GM12878 (cell line): ENCODE measurements around the gene GALNTL6. TPM values are rescaled to one million over a fixed set of nuclear protein-coding genes. Genes with fewer than 3 reads are reported as not detected.

Experiments used
- ATAC-seq: fragments of 200-7000 bp; cut with Tn5 transposase; 3 replicates; pipeline ENCODE4 v1.9.1; 2020; ENCODE audit warnings: mild to moderate bottlenecking, moderate library complexity
- BruUV-seq: library from RNA; stranded (reverse); fragments of 400-500 nt; replicated peaks from 2 replicates; lab custom pipeline; 2021; lab: Mats Ljungman, UMichigan
- CTCF ChIA-PET: fragments of 300-600 bp; sonication (Branson Sonifier 250); formaldehyde crosslinking; extraction: SDS; loops from one replicate; lab custom pipeline; 2021; ENCODE audit warnings: inconsistent platforms; lab: Yijun Ruan, JAX
- POLR2A ChIA-PET: fragments of 350-600 bp; formaldehyde crosslinking; extraction: SDS; loops from one replicate; lab custom pipeline; 2021; ENCODE audit warnings: inconsistent platforms; lab: Charles Lee
- RAD21 ChIA-PET: fragments of 300-600 bp; sonication (Branson Sonifier 250); formaldehyde crosslinking; loops from one replicate; lab custom pipeline; 2023; ENCODE audit warnings: antibody characterized with exemption; ENCODE audit not compliant: unreplicated experiment; lab: Charles Lee
- SMC1A ChIA-PET: fragments of 300-600 bp; sonication (Branson Sonifier 250); formaldehyde crosslinking; loops from one replicate; lab custom pipeline; 2023; ENCODE audit not compliant: unreplicated experiment, uncharacterized antibody; lab: Charles Lee
- DNase-seq: peaks from one replicate; pipeline ENCODE4 v3.0.0-alpha.2; 2011; ENCODE audit warnings: low read depth, low spot score
- FAIRE-seq: peaks from 3 replicates; lab custom pipeline; 2011; peaks lifted over from hg19 to GRCh38; lab: Jason Lieb, UNC
- H2AFZ ChIP-seq: 2 replicates; pipeline ENCODE4 v1.6.0; 2011; ENCODE audit warnings: low read depth, low read length, control low read depth; ENCODE audit not compliant: control insufficient read depth
- H3K27ac ChIP-seq: 2 replicates; pipeline ENCODE4 v1.5.1; 2011; ENCODE audit warnings: control low read depth; ENCODE audit not compliant: control insufficient read depth, insufficient read depth
- H3K27me3 ChIP-seq, 2 experiments: replicated peaks in 1 of 2; 2 replicates each; pipeline versions ENCODE4 v1.6.0 to v1.6.1; 2011; ENCODE audit warnings: low read length in 1 of 2; ENCODE audit not compliant: control insufficient read depth in 2 of 2, insufficient read depth in 2 of 2
- H3K36me3 ChIP-seq, 2 experiments: 2 replicates each; pipeline ENCODE4 v1.5.1; 2011; ENCODE audit warnings: low read length in 1 of 2; ENCODE audit not compliant: control insufficient read depth in 2 of 2, insufficient read depth in 2 of 2
- H3K4me1 ChIP-seq: 2 replicates; pipeline ENCODE4 v1.6.1; 2011; ENCODE audit warnings: mild to moderate bottlenecking, low read length, moderate library complexity, mixed read lengths; ENCODE audit not compliant: control insufficient read depth, insufficient read depth
- H3K4me2 ChIP-seq: 2 replicates; pipeline ENCODE4 v1.6.0; 2011; ENCODE audit warnings: control low read depth; ENCODE audit not compliant: control insufficient read depth, insufficient read depth
- H3K4me3 ChIP-seq: fragments of 200-600 bp; sonication (generic); 2 replicates; pipeline ENCODE4 v1.5.1; 2016
- H3K79me2 ChIP-seq: 2 replicates; pipeline ENCODE4 v1.6.0; 2011; ENCODE audit warnings: low read length; ENCODE audit not compliant: control insufficient read depth, insufficient read depth
- H3K9ac ChIP-seq: 2 replicates; pipeline ENCODE4 v1.8.0; 2011; ENCODE audit warnings: low read length, control low read depth, mixed read lengths; ENCODE audit not compliant: control insufficient read depth, insufficient read depth
- H3K9me3 ChIP-seq: replicated peaks from 3 replicates; pipeline ENCODE4 v1.5.1; 2011; ENCODE audit warnings: mild to moderate bottlenecking, low read length; ENCODE audit not compliant: control insufficient read depth, insufficient read depth
- H4K20me1 ChIP-seq: 2 replicates; pipeline ENCODE4 v1.6.0; 2011; ENCODE audit not compliant: control insufficient read depth, insufficient read depth
- BMI1 ChIP-seq: fragments of 450-650 bp; IDR thresholded peaks from 2 replicates; pipeline ENCODE4 v1.6.1; 2016; ENCODE audit warnings: mild to moderate bottlenecking, moderate library complexity, borderline replicate concordance
- DPF2 ChIP-seq: fragments of 450-650 bp; IDR thresholded peaks from 2 replicates; pipeline ENCODE4 v1.6.1; 2017; ENCODE audit warnings: mild to moderate bottlenecking
- KAT2A ChIP-seq: conservative IDR thresholded peaks from 2 replicates; pipeline ENCODE4 v1.6.1; 2011; ENCODE audit warnings: low read depth, low read length; ENCODE audit not compliant: control insufficient read depth
- KDM1A ChIP-seq: fragments of 200-600 bp; sonication (generic); IDR thresholded peaks from 2 replicates; pipeline ENCODE4 v1.6.1; 2016; ENCODE audit warnings: borderline replicate concordance
- LARP7 ChIP-seq: fragments of 450-650 bp; IDR thresholded peaks from 2 replicates; pipeline ENCODE4 v1.6.1; 2017; ENCODE audit warnings: mild to moderate bottlenecking
- MEF2B ChIP-seq: fragments of 450-650 bp; IDR thresholded peaks from 2 replicates; pipeline ENCODE4 v1.6.1; 2018; ENCODE audit warnings: mild to moderate bottlenecking, moderate library complexity; ENCODE audit not compliant: partially characterized antibody, poor library complexity, severe bottlenecking
- SPI1 ChIP-seq: IDR thresholded peaks from 2 replicates; pipeline ENCODE4 v1.6.1; 2011; ENCODE audit warnings: low read depth, mild to moderate bottlenecking, low read length, moderate library complexity, borderline replicate concordance; ENCODE audit not compliant: insufficient read depth
- ZNF384 ChIP-seq: IDR thresholded peaks from 2 replicates; pipeline ENCODE4 v1.6.1; 2012; ENCODE audit warnings: low read depth, mild to moderate bottlenecking, low read length, improper control_type of control experiment, borderline replicate concordance
- ZZZ3 ChIP-seq: IDR thresholded peaks from 2 replicates; pipeline ENCODE4 v1.6.1; 2011; ENCODE audit warnings: low read depth; ENCODE audit not compliant: control insufficient read depth, insufficient read length
- WGBS: methylation state at CpG from one replicate; pipeline ENCODE4 v1.1.6; 2016; ENCODE audit warnings: low lambda C conversion rate; ENCODE audit not compliant: insufficient replicate concordance, insufficient coverage; ENCODE audit errors: missing lambda C conversion rate; 5-methylcytosine and 5-hydroxymethylcytosine counted together
- in situ Hi-C: fragments of 300-500 bp; cut with MboI; formaldehyde crosslinking; loops from 9 replicates; pipeline ENCODE4 v1.14.3; 2018; ENCODE audit warnings: mixed read lengths
- intact Hi-C: fragments of 100-400 bp; cut with micrococcal nuclease; formaldehyde crosslinking; loops from one replicate; pipeline ENCODE4 v1.14.2; 2022; ENCODE audit not compliant: unreplicated experiment
- polyA plus RNA-seq, 11 experiments: library from polyadenylated mRNA; depleted of rRNA in 4 of 11; unstranded in 6 of 11; stranded (reverse) in 5 of 11; fragments of >200 nt; fragmentation: Nextera tagmentation in 4 of 11; fragmentation: Illumina TruSeq in 1 of 11; extraction: Ambion mirVana in 4 of 11; extraction: Trizol in 1 of 11; gene quantifications; 1 replicate in 1 of 11; 2 replicates in 10 of 11; pipeline versions ENCODE4 v1.2.1 to v1.2.3, GENCODE V29; 2011 to 2016; ENCODE audit warnings: inconsistent platforms in 2 of 11, missing spikeins in 2 of 11, low read depth in 1 of 11
- total RNA-seq, 4 experiments: library from RNA; depleted of rRNA in 3 of 4; stranded (reverse); fragments of >200 nt in 3 of 4; fragmentation: Illumina TruSeq in 1 of 4; extraction: Trizol in 1 of 4; gene quantifications; 2 replicates each; pipeline versions ENCODE4 v1.2.1 to v1.2.3, GENCODE V29; 2013 to 2021
- TF ChIP-seq, protein P1 (sequence below): fragments of 450-650 bp; formaldehyde crosslinking; IDR thresholded peaks from 2 replicates; pipeline ENCODE4 v1.4.0; 2022; ENCODE audit warnings: mild to moderate bottlenecking, moderate library complexity
- TF ChIP-seq, protein P2 (sequence below): IDR thresholded peaks from 2 replicates; pipeline ENCODE4 v1.6.1; 2012; ENCODE audit warnings: low read depth, low read length, improper control_type of control experiment
- TF ChIP-seq, protein P3 (sequence below): IDR thresholded peaks from 2 replicates; pipeline ENCODE4 v1.6.1; 2011; ENCODE audit warnings: low read depth, mild to moderate bottlenecking, low read length, moderate library complexity, borderline replicate concordance; ENCODE audit errors: extremely low read depth

The GALNTL6 gene
- total and polyA plus RNA-seq, 10 of the 15 experiments (the other 5 are each of a cell fraction or from before 2014, with no cell fraction given) = 0.01 to 0.29 TPM; not detected in 8

DNA sequence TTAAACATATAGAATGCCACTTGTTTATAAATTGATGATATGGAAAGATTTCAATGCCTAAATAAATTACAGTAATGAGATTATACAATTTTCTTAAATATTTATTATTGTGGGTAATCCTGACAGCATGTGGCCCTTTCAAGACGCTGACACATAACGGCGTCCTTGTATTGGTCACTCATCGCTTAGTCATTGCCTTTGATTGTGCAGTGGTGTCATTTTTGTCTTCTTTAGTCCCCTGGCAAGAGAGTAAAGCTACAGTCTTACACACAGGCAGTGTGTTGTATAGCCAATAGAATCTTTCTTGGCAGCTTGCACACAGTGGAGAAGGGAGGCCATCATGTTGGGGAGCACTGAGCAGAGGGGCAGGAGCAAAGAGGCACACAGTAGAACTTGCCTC is 993.6 kb downstream of the GALNTL6 start:
- FAIRE-seq = no peak
- ChIA-PET CTCF (no interaction called here), SMC1A (no interaction called here), POLR2A (no interaction called here), RAD21 (no interaction called here)
- H3K4me1 ChIP-seq = no peaks in the 10 kb centered on the region
- no peaks in the 10 kb centered on the region for H4K20me1 ChIP-seq
- in situ Hi-C loops (no loop called here), intact Hi-C loops (no loop called here)
- 57% methylated on average over 4 of the region's 4 CpGs for WGBS
- 0 out of 4 replicates have a peak, but pooled peaks cover 0 to 3% of the 10 kb centered on the region in 2 experiments for H3K27me3 ChIP-seq
- no peak for ATAC-seq
- H3K79me2 ChIP-seq = no peaks in the 10 kb centered on the region
- H3K4me3 ChIP-seq = no peak overlapping the region
- no TSS peak for BruUV-seq
- H2AFZ ChIP-seq = no peak overlapping the region
- no peak overlapping the region for H3K27ac ChIP-seq
- H3K36me3 ChIP-seq = no peaks in the 10 kb centered on the region
- TF ChIP-seq MEF2B = no peak
- no peak for TF ChIP-seq DPF2
- H3K4me2 ChIP-seq = no peak overlapping the region
- no peak for DNase-seq
- H3K9me3 ChIP-seq = no peaks in the 10 kb centered on the region
- H3K9ac ChIP-seq = no peak overlapping the region

DNA sequence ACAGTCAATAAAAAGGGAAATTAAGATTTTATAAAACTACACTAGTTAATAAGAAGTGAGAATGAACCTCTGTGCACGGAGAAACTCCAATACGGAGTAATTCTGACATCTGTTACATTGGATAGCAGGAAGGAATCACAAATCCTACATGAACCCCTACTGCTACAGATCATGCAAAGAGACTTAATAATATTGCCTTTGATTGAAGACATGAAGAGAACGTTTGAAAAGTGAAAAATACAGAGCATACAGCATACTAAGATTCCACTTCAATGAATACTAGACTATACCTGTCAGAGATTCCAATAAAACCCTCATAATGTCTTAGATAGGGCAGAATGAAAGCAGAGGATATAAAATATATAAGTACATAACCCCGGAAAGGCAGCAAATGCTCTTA is 995.0 kb downstream of the GALNTL6 start:
- RAD21 ChIA-PET = no interaction called here
- in situ Hi-C loops = no loop called here
- H3K79me2 ChIP-seq = no peaks in the 10 kb centered on the region
- no peak overlapping the region for H3K4me2 ChIP-seq
- BruUV-seq = no TSS peak
- no peak overlapping the region for H3K4me3 ChIP-seq
- intact Hi-C loops = no loop called here
- no peak overlapping the region for H3K27ac ChIP-seq
- FAIRE-seq = no peak
- no peak overlapping the region for H2AFZ ChIP-seq
- no peaks in the 10 kb centered on the region for H3K36me3 ChIP-seq
- no peaks in the 10 kb centered on the region for H3K9me3 ChIP-seq
- CTCF ChIA-PET = no interaction called here
- H4K20me1 ChIP-seq = no peaks in the 10 kb centered on the region
- H3K9ac ChIP-seq = no peak overlapping the region
- WGBS = 53% methylated on average over 4 of the region's 4 CpGs
- H3K27me3 ChIP-seq = 0 out of 4 replicates have a peak, but pooled peaks cover 0 to 3% of the 10 kb centered on the region in 2 experiments
- H3K4me1 ChIP-seq = no peaks in the 10 kb centered on the region
- no peak for DNase-seq
- no peak for ATAC-seq
- TF ChIP-seq, protein P1, sequence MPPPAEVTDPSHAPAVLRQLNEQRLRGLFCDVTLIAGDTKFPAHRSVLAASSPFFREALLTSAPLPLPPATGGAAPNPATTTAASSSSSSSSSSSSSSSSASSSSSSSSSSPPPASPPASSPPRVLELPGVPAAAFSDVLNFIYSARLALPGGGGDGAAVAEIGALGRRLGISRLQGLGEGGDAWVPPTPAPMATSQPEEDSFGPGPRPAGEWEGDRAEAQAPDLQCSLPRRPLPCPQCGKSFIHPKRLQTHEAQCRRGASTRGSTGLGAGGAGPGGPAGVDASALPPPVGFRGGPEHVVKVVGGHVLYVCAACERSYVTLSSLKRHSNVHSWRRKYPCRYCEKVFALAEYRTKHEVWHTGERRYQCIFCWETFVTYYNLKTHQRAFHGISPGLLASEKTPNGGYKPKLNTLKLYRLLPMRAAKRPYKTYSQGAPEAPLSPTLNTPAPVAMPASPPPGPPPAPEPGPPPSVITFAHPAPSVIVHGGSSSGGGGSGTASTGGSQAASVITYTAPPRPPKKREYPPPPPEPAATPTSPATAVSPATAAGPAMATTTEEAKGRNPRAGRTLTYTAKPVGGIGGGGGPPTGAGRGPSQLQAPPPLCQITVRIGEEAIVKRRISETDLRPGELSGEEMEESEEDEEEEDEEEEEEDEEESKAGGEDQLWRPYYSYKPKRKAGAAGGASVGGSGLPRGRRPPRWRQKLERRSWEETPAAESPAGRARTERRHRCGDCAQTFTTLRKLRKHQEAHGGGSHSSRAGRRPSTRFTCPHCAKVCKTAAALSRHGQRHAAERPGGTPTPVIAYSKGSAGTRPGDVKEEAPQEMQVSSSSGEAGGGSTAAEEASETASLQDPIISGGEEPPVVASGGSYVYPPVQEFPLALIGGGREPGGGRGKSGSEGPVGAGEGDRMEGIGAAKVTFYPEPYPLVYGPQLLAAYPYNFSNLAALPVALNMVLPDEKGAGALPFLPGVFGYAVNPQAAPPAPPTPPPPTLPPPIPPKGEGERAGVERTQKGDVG (CRISPR knock-in tag) = no peak
- TF ChIP-seq ZNF384 (no peak), SPI1 (no peak), KAT2A (no peak), KDM1A (no peak), ZZZ3 (no peak), BMI1 (no peak), LARP7 (no peak)
- TF ChIP-seq, protein P2, sequence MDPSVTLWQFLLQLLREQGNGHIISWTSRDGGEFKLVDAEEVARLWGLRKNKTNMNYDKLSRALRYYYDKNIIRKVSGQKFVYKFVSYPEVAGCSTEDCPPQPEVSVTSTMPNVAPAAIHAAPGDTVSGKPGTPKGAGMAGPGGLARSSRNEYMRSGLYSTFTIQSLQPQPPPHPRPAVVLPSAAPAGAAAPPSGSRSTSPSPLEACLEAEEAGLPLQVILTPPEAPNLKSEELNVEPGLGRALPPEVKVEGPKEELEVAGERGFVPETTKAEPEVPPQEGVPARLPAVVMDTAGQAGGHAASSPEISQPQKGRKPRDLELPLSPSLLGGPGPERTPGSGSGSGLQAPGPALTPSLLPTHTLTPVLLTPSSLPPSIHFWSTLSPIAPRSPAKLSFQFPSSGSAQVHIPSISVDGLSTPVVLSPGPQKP = no peak
- TF ChIP-seq, protein P3, sequence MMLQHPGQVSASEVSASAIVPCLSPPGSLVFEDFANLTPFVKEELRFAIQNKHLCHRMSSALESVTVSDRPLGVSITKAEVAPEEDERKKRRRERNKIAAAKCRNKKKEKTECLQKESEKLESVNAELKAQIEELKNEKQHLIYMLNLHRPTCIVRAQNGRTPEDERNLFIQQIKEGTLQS = no peak
- SMC1A ChIA-PET = no interaction called here
- POLR2A ChIA-PET = no interaction called here
